GM19395 (cell line): Measurements from ENCODE around the gene HRH3.

Experiments used
- ATAC-seq: cut with Tn5 transposase; IDR thresholded peaks from one replicate; pipeline ENCODE4 v1.9.1; 2021; ENCODE audit warnings: mild to moderate bottlenecking, moderate library complexity; ENCODE audit not compliant: unreplicated experiment

HRH3 gene

GRCh38 chr20:62219992-62220665 lies at the start of gene HRH3:
TSS of gene HRH3 (minus strand) at chr20:62220278. CDS start at chr20:62219970, 308 bp downstream.
- no peak for ATAC-seq

GRCh38 chr20:62269871-62270270 lies 49.8 kb upstream of the HRH3 start:
- no peak for ATAC-seq

- no peak for ATAC-seq
Measured at GRCh38 chr20:62269378-62269777, 49.3 kb upstream of the HRH3 start.

GRCh38 chr20:62268228-62268900 lies 48.3 kb upstream of the HRH3 start:
- ATAC-seq = no peak

- no peak for ATAC-seq
Measured at GRCh38 chr20:62267543-62267942, 47.5 kb upstream of the HRH3 start.

- ATAC-seq = no peak
Measured at GRCh38 chr20:62266851-62267250, 46.8 kb upstream of the HRH3 start.

GRCh38 chr20:62266340-62266739 lies 46.3 kb upstream of the HRH3 start:
- ATAC-seq = no peak

- no peak for ATAC-seq
Measured at GRCh38 chr20:62265365-62265764, 45.3 kb upstream of the HRH3 start.

GRCh38 chr20:62263396-62263795 lies 43.3 kb upstream of the HRH3 start:
- ATAC-seq = no peak

GRCh38 chr20:62262064-62262463 lies 42.0 kb upstream of the HRH3 start:
- ATAC-seq = no peak

- no peak for ATAC-seq
Measured at GRCh38 chr20:62259294-62259565, 39.2 kb upstream of the HRH3 start.

- ATAC-seq = no peak
Measured at GRCh38 chr20:62258499-62259293, 38.6 kb upstream of the HRH3 start.

- ATAC-seq = no peak
Measured at GRCh38 chr20:62255976-62256375, 35.9 kb upstream of the HRH3 start.

- ATAC-seq = no peak
Measured at GRCh38 chr20:62254021-62254724, 34.1 kb upstream of the HRH3 start.

- ATAC-seq = no peak
Measured at GRCh38 chr20:62253398-62253797, 33.3 kb upstream of the HRH3 start.

GRCh38 chr20:62252342-62252966 lies 32.4 kb upstream of the HRH3 start:
- no peak for ATAC-seq

GRCh38 chr20:62248890-62249560 lies 28.9 kb upstream of the HRH3 start:
- ATAC-seq = no peak

- ATAC-seq = no peak
Measured at GRCh38 chr20:62246872-62247652, 27.0 kb upstream of the HRH3 start.

- no peak for ATAC-seq
Measured at GRCh38 chr20:62246431-62246830, 26.4 kb upstream of the HRH3 start.

- no peak for ATAC-seq
Measured at GRCh38 chr20:62245911-62246280, 25.8 kb upstream of the HRH3 start.
